ENCODE results near the gene DNAJC18.

Gene DNAJC18

GRCh38 chr5:139360384-139360783 lies 78.9 kb downstream of the DNAJC18 start:
- FAIRE-seq, result no peak
